HCT116 (cell line): ENCODE data around the gene LSMEM2.

Source experiments
- CBX3 ChIP-seq: IDR thresholded peaks from 2 replicates; pipeline ENCODE4 v1.6.1; 2012; ENCODE audit warnings: low read depth
- CTCF ChIP-seq, 3 experiments: fragments of 200-600 bp in 1 of 3; sonication (generic) in 1 of 3; IDR thresholded peaks in 2 of 3; conservative IDR thresholded peaks in 1 of 3; 2 replicates each; pipeline ENCODE4 v1.5.1; 2012 to 2017; ENCODE audit warnings: low read depth in 2 of 3, low read length in 2 of 3, antibody characterized with exemption in 1 of 3, borderline replicate concordance in 1 of 3, control low read depth in 1 of 3, mild to moderate bottlenecking in 1 of 3, mixed read lengths in 1 of 3, mixed run types in 1 of 3, moderate library complexity in 1 of 3; ENCODE audit not compliant: insufficient read depth in 1 of 3
- EGR1 ChIP-seq: IDR thresholded peaks from 2 replicates; pipeline ENCODE4 v1.6.1; 2012; ENCODE audit warnings: low read depth
- POLR2A ChIP-seq: IDR thresholded peaks from 2 replicates; pipeline ENCODE4 v1.7.0; 2011; ENCODE audit warnings: borderline replicate concordance; ENCODE audit not compliant: insufficient read depth, insufficient read length; ENCODE audit errors: extremely low read depth
- POLR2AphosphoS5 ChIP-seq: IDR thresholded peaks from 2 replicates; pipeline ENCODE4 v1.6.1; 2011; ENCODE audit warnings: mild to moderate bottlenecking, low read depth, low read length, moderate library complexity
- RAD21 ChIP-seq: IDR thresholded peaks from 2 replicates; pipeline ENCODE4 v1.6.1; 2012; ENCODE audit warnings: low read depth, mild to moderate bottlenecking
- REST ChIP-seq: IDR thresholded peaks from 2 replicates; pipeline ENCODE4 v1.6.1; 2012; ENCODE audit warnings: low read depth
- SP1 ChIP-seq: IDR thresholded peaks from 2 replicates; pipeline ENCODE4 v1.6.1; 2012; ENCODE audit warnings: low read depth
- YY1 ChIP-seq: IDR thresholded peaks from 2 replicates; pipeline ENCODE4 v1.6.1; 2011; ENCODE audit warnings: low read length, low read depth, moderate library complexity, mild to moderate bottlenecking; ENCODE audit not compliant: insufficient replicate concordance; ENCODE audit errors: extremely low read depth
- ZFX ChIP-seq: fragments of 450-650 bp; IDR thresholded peaks from 2 replicates; pipeline ENCODE4 v1.6.1; 2017
- TF ChIP-seq, protein P1 (sequence below): IDR thresholded peaks from 2 replicates; pipeline ENCODE4 v1.6.1; 2012

GRCh38 chr3:50294492-50295403 is 15.9 kb downstream of the LSMEM2 start:
- TF ChIP-seq ZFX: no peak
- no peak for TF ChIP-seq CTCF (IDR thresholded peaks at IDR 0.05 in 2 of 3, conservative IDR thresholded peaks at IDR 0.05 in 1 of 3; ENCODE audit: borderline replicate concordance in 1 of 3, insufficient read depth in 1 of 3, low read depth in 2 of 3, low read length in 2 of 3)
- no peak for TF ChIP-seq POLR2AphosphoS5
- no peak for TF ChIP-seq RAD21
- TF ChIP-seq POLR2A: no peak
- TF ChIP-seq EGR1: no peak
- TF ChIP-seq REST: no peak
- TF ChIP-seq, protein P1, sequence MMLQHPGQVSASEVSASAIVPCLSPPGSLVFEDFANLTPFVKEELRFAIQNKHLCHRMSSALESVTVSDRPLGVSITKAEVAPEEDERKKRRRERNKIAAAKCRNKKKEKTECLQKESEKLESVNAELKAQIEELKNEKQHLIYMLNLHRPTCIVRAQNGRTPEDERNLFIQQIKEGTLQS: no peak
- TF ChIP-seq CBX3: no peak
- no peak for TF ChIP-seq SP1
- no peak for TF ChIP-seq YY1
